GM23248 (cell line): Measurements from ENCODE around the gene SGTB. TPM values are rescaled to one million over a fixed set of nuclear protein-coding genes. Genes with fewer than 3 reads are reported as not detected.
A peak's percentile ranks its signal among the peaks of the same experiment; 100 is the strongest.
"Not testable (repeated sequence)": the region's sequence is repeated elsewhere in the genome, so short reads cannot be mapped to it uniquely, and the experiment has no call there.

ENCODE experiments used
- DNase-seq: peaks from one replicate; pipeline ENCODE4 v3.0.0-alpha.2; 2015
- H2AFZ ChIP-seq: fragments of 200-600 bp; sonication (generic); 2 replicates; pipeline ENCODE4 v1.6.1; 2016; ENCODE audit warnings: antibody characterized with exemption
- H3F3A ChIP-seq: fragments of 200-600 bp; sonication (generic); 2 replicates; pipeline ENCODE4 v1.6.1; 2016; ENCODE audit warnings: mild to moderate bottlenecking, antibody characterized with exemption, mixed run types; ENCODE audit not compliant: insufficient read depth
- H3K27ac ChIP-seq: fragments of 200-600 bp; sonication (generic); 2 replicates; pipeline ENCODE4 v1.5.1; 2016; ENCODE audit warnings: mild to moderate bottlenecking
- H3K27me3 ChIP-seq: fragments of 200-600 bp; sonication (generic); replicated peaks from 2 replicates; pipeline ENCODE4 v1.6.1; 2016; ENCODE audit warnings: mild to moderate bottlenecking; ENCODE audit not compliant: insufficient read depth
- H3K36me3 ChIP-seq: fragments of 200-600 bp; sonication (generic); 2 replicates; pipeline ENCODE4 v1.6.1; 2016; ENCODE audit warnings: low read depth, mild to moderate bottlenecking
- H3K4me1 ChIP-seq: fragments of 200-600 bp; sonication (generic); 2 replicates; pipeline ENCODE4 v1.6.1; 2016; ENCODE audit warnings: mild to moderate bottlenecking; ENCODE audit not compliant: insufficient read depth
- H3K4me2 ChIP-seq: fragments of 200-600 bp; sonication (generic); one replicate; pipeline ENCODE4 v1.6.1; 2016; ENCODE audit warnings: mild to moderate bottlenecking; ENCODE audit not compliant: unreplicated experiment
- H3K4me3 ChIP-seq: fragments of 200-600 bp; sonication (generic); 2 replicates; pipeline ENCODE4 v1.5.1; 2016; ENCODE audit warnings: mild to moderate bottlenecking
- H3K79me2 ChIP-seq: fragments of 200-600 bp; sonication (generic); 2 replicates; pipeline ENCODE4 v1.6.1; 2016; ENCODE audit warnings: mild to moderate bottlenecking; ENCODE audit not compliant: insufficient read depth
- H3K9ac ChIP-seq: fragments of 200-600 bp; sonication (generic); 2 replicates; pipeline ENCODE4 v1.6.1; 2016; ENCODE audit warnings: mild to moderate bottlenecking
- H3K9me2 ChIP-seq: fragments of 200-600 bp; sonication (generic); 2 replicates; pipeline ENCODE4 v1.6.1; 2016; ENCODE audit warnings: mixed run types, mild to moderate bottlenecking, moderate library complexity; ENCODE audit not compliant: insufficient read depth
- H3K9me3 ChIP-seq: fragments of 200-600 bp; sonication (generic); one replicate; pipeline ENCODE4 v1.6.1; 2017; ENCODE audit warnings: low read depth
- H4K20me1 ChIP-seq: fragments of 200-600 bp; sonication (generic); 2 replicates; pipeline ENCODE4 v1.6.0; 2016; ENCODE audit not compliant: insufficient read depth
- EZH2 ChIP-seq: fragments of 200-600 bp; sonication (generic); IDR thresholded peaks from 2 replicates; pipeline ENCODE4 v1.6.1; 2018; ENCODE audit warnings: antibody characterized with exemption, mild to moderate bottlenecking; ENCODE audit not compliant: insufficient read depth, poor library complexity, severe bottlenecking
- EZH2phosphoT487 ChIP-seq: fragments of 200-600 bp; sonication (generic); IDR thresholded peaks from 2 replicates; pipeline ENCODE4 v1.6.1; 2018; ENCODE audit warnings: antibody characterized with exemption, moderate library complexity, mild to moderate bottlenecking, low read depth; ENCODE audit not compliant: insufficient read depth
- WGBS, 2 experiments: methylation state at CpG; one replicate each; pipeline ENCODE4 v1.1.6; 2015 to 2017; ENCODE audit warnings: low lambda C conversion rate in 2 of 2, low coverage in 1 of 2; ENCODE audit errors: missing lambda C conversion rate in 2 of 2; 5-methylcytosine and 5-hydroxymethylcytosine counted together
- in situ Hi-C: fragments of 300-500 bp; cut with MboI; formaldehyde crosslinking; loops from 2 replicates; pipeline ENCODE4 v1.15.0; 2020
- polyA plus RNA-seq: library from polyadenylated mRNA; unstranded; fragments of >200 nt; fragmentation: Nextera tagmentation; extraction: Ambion mirVana; gene quantifications from 2 replicates; pipeline ENCODE4 v1.2.1, GENCODE V29; 2016
- total RNA-seq: library from RNA; depleted of rRNA; stranded (reverse); fragments of >200 nt; shearing (Covaris generic); gene quantifications from 2 replicates; pipeline ENCODE4 v1.2.3, GENCODE V29; 2014

SGTB gene
- total and polyA plus RNA-seq, 2 experiments from 2014 or later, result 16.3 to 39.9 TPM

DNA sequence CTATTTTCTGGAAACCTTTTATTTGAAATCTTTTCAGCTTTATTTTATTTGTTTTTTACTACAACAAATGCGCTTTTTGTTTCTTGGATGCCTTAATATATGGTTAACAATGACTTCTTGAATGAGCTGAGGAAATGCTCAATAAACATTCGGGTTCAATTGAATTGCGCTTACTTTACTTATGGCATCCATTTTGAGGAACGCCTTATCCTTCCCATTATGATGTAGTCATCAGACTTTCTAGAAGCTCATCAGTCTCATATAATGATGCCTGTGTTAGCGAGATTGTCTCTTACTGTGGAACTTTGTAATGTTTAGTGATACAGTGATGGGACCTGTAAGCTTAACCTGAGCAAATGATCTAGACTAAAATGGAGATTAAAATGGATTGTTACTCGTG, 96.2 kb downstream of the SGTB start:
- H3K79me2 ChIP-seq, result peaks cover 91% of the 10 kb centered on the region
- H4K20me1 ChIP-seq, result no peaks in the 10 kb centered on the region
- no peaks in the 10 kb centered on the region for H3K27me3 ChIP-seq
- peak overlapping the region; percentile 99 for H2AFZ ChIP-seq
- no peak for TF ChIP-seq EZH2
- TF ChIP-seq EZH2phosphoT487, result no peak
- H3K9ac ChIP-seq, result peak overlapping the region; percentile 90
- H3K4me1 ChIP-seq, result peaks cover 22% of the 10 kb centered on the region
- in situ Hi-C loops, result no loop called here
- 46 to 50% methylated on average over 6 of the region's 6 CpGs for WGBS, 2 experiments
- H3K4me2 ChIP-seq, result peak overlapping the region; percentile 100
- DNase-seq, result peak; percentile 7
- H3K4me3 ChIP-seq, result peak overlapping the region; percentile 96
- H3F3A ChIP-seq, result peaks cover 14% of the 10 kb centered on the region
- no peaks in the 10 kb centered on the region for H3K9me3 ChIP-seq
- peaks cover 9% of the 10 kb centered on the region; the same call in 1 of the 2 replicates for H3K36me3 ChIP-seq
- peak overlapping the region; percentile 85 for H3K27ac ChIP-seq
- no peaks in the 10 kb centered on the region for H3K9me2 ChIP-seq

DNA sequence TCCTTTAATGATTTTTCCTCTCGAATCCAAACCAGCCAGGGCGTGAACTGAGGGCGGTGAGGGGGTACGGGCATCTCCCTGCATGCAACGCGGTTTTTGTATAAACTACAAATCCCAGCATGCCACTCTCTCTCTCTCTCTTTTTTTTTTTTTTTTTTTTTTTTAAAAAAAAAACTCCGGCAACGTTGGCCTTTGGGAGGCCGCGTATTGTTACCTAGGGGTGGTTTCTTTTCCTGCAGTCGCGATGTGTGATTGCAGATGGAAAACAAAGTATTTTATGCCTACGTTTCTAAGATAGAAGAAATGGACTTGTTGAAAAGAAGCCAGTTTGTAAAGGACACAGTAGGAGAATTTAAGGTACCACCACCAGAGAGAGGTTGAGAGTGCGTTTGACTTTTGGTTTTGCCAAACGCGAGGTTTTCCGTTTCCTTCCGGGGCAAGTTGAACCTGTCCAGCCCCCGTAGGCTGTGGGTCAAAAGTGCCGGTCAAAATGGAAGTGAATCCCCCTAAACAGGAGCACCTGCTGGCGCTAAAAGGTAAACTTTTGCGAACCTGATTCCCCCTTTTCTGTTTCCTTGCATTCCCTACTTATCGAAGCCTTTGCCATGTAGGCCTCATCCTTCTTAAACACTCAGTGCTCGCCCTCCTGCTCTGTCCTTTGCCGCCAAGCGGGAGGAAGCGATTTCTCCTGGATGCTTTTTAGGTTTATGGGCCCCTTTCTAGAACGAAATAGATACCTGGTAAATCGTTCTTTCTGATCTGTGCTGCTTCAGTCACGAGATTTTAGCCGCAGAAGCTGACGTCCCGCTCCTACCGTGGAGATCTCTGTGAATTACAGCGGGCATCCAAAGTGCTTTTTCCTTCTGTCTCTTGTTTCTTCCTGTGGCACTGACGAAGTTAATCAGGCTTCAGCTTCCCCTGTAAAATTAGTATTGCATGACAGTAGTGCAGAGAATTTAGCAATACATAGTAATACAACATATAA, 97.0 kb downstream of the SGTB start, which contains the start of the genes SHLD3 and TRAPPC13:
Gene SHLD3, plus strand, starts transcription at position 457 of the 985 bp plus-strand sequence. CDS start 4,561 bp downstream, outside the sequence.
Gene TRAPPC13, plus strand, starts transcription at position 457 of the 985 bp plus-strand sequence. Its CDS starts 34 bp downstream, at position 491.
- TF ChIP-seq EZH2 (no peak), EZH2phosphoT487 (no peak)
- H3K27ac ChIP-seq, result peak within 1 kb of the TSS; percentile 85
- no peaks in the 10 kb centered on the region for H3K27me3 ChIP-seq
- H3K4me3 ChIP-seq, result peak within 1 kb of the TSS; percentile 96
- in situ Hi-C loops, result no loop called here
- peaks cover 91% of the 10 kb centered on the region for H3K79me2 ChIP-seq
- 1% methylated on average over 36 of the region's 36 CpGs for WGBS, 2 experiments
- H3K4me2 ChIP-seq, result peak within 1 kb of the TSS; percentile 100
- H3K9me2 ChIP-seq, result no peaks in the 10 kb centered on the region
- H3K9me3 ChIP-seq, result no peaks in the 10 kb centered on the region
- H3K36me3 ChIP-seq, result peaks cover 6% of the 10 kb centered on the region
- peak within 1 kb of the TSS; percentile 99 for H2AFZ ChIP-seq
- peak; percentile 94 for DNase-seq
- no peaks in the 10 kb centered on the region for H4K20me1 ChIP-seq
- peaks cover 14% of the 10 kb centered on the region for H3F3A ChIP-seq
- peak within 1 kb of the TSS; percentile 90 for H3K9ac ChIP-seq
- H3K4me1 ChIP-seq, result peaks cover 26% of the 10 kb centered on the region

DNA sequence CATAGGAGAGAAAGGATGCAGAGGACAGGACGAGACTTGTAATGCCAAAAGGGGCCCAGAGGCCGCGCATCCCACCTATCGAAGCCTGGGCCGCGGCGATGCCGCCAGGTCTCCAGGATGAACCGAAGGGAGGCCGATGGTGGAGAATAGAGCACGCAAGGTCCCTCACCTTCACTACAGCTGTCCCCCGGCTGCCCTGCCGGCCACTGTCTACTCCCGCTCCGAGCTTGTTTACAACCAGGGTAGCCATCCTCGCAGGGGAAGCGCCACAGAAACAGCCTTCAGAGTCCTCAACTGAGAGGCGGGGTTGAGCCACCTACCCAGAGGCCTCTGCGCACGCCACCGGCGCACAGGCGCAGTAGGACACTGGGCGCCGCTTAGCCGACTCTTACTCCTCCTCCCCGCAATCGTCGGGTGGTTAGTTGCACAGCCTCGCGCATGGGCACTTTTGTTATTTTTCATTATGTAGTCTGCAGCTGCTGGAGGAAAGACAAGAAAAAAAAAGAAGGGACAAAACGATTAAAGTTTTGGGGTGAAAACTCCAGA, 97.8 kb downstream of the SGTB start, which contains the start of gene TRIM23:
Gene TRIM23, minus strand, starts transcription at position 309 of the 546 bp plus-strand sequence. Its CDS starts 59 bp downstream, at position 250.
- Histone ChIP-seq H3K27ac (peak within 1 kb of the TSS; percentile 85), H4K20me1 (peaks cover 1% of the 10 kb centered on the region; the same call in 1 of the 2 replicates), H3K79me2 (peaks cover 91% of the 10 kb centered on the region), H3K9me2 (no peaks in the 10 kb centered on the region), H3K27me3 (no peaks in the 10 kb centered on the region), H2AFZ (peak within 1 kb of the TSS; percentile 99), H3K36me3 (no peaks in the 10 kb centered on the region; the same call in none of the 2 replicates), H3K9me3 (no peaks in the 10 kb centered on the region), H3K9ac (peak within 1 kb of the TSS; percentile 90), H3K4me1 (peaks cover 30% of the 10 kb centered on the region), H3K4me3 (peak within 1 kb of the TSS; percentile 96), H3K4me2 (peak within 1 kb of the TSS; percentile 100), H3F3A (peaks cover 14% of the 10 kb centered on the region)
- peak; percentile 99 for DNase-seq
- WGBS, 2 experiments, result 1 to 2% methylated on average over 29 to 32 of the region's 32 CpGs
- TF ChIP-seq EZH2phosphoT487 (no peak), EZH2 (no peak)
- in situ Hi-C loops, result no loop called here

DNA sequence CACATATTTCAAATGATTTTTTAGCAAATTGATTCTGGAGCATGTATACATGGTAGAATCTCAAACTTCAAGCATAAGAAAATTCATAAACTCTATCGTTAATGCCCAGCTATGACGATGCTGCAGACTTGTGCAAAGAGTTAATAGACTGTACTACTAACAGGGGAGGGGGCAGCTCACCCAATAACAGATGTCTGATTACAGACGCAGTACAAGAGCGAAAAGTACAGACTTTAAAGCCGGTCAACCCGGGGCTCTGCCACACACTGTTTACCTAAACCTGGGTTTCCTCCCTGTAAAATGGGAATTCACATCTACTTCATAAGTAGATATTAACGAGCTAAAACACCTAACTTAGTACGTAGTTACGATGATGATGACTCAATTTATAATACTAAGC, 98.4 kb downstream of the SGTB start:
- Histone ChIP-seq H3K27me3 (no peaks in the 10 kb centered on the region), H3K9me3 (no peaks in the 10 kb centered on the region), H4K20me1 (peaks cover 6% of the 10 kb centered on the region; the same call in 1 of the 2 replicates), H3K27ac (peak overlapping the region; percentile 85), H3K4me2 (peak overlapping the region; percentile 100), H3K9ac (peak overlapping the region; percentile 90), H3K4me1 (peaks cover 30% of the 10 kb centered on the region), H3F3A (peaks cover 14% of the 10 kb centered on the region), H3K36me3 (no peaks in the 10 kb centered on the region; the same call in none of the 2 replicates), H2AFZ (peak overlapping the region; percentile 99), H3K79me2 (peaks cover 91% of the 10 kb centered on the region), H3K9me2 (no peaks in the 10 kb centered on the region), H3K4me3 (peak overlapping the region; percentile 96)
- no peak for DNase-seq
- in situ Hi-C loops, result no loop called here
- WGBS, 2 experiments, result 16 to 19% methylated on average over 9 of the region's 9 CpGs
- TF ChIP-seq EZH2 (no peak), EZH2phosphoT487 (no peak)

DNA sequence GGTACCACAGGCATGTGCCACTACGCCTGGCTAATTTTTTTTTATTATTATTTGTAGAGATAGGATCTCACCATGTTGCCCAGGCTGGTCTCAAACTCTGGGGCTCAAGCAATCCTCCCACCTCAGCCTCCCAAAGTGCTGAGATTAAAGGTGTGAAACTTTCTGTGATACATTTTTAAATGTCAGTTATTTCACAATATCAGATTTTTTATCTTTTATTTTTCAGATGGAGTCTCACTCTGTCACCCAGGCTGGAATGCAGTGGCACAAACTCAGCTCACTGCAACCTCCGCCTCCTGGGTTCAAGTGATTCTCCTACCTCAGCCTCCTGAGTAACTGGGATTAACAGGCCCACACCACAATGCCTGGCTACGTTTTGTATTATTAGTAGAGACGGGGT, 99.9 kb downstream of the SGTB start:
- H2AFZ ChIP-seq, H3K9me2 ChIP-seq, H3K36me3 ChIP-seq, H3K27me3 ChIP-seq, H3K27ac ChIP-seq, DNase-seq, H3K9me3 ChIP-seq, H3K9ac ChIP-seq, in situ Hi-C loops, H4K20me1 ChIP-seq: not testable (repeated sequence)
- Histone ChIP-seq H3K4me1 (peaks cover 30% of the 10 kb centered on the region), H3K79me2 (peaks cover 91% of the 10 kb centered on the region), H3K4me2 (peak overlapping the region; percentile 100), H3F3A (peaks cover 14% of the 10 kb centered on the region), H3K4me3 (peak overlapping the region; percentile 96; the same call in 1 of the 2 replicates)
- WGBS, 2 experiments, result 91 to 92% methylated on average over 4 of the region's 4 CpGs
